GM21528 (cell line): ENCODE measurements around the gene LHPP.

Experiments used
- ATAC-seq: cut with Tn5 transposase; IDR thresholded peaks from one replicate; pipeline ENCODE4 v1.9.1; 2021; ENCODE audit warnings: mild to moderate bottlenecking, moderate library complexity; ENCODE audit not compliant: unreplicated experiment, low FRiP score

LHPP gene

GRCh38 chr10:124649214-124649613, 187.6 kb downstream of the LHPP start:
- no peak for ATAC-seq

GRCh38 chr10:124650263-124650662, 188.6 kb downstream of the LHPP start:
- ATAC-seq, result no peak

- no peak for ATAC-seq
These were observed 189.3 kb downstream of the LHPP start for GRCh38 chr10:124650820-124651401.

GRCh38 chr10:124651402-124651891, 189.8 kb downstream of the LHPP start:
- no peak for ATAC-seq

GRCh38 chr10:124652200-124652599, 190.6 kb downstream of the LHPP start:
- ATAC-seq, result no peak

- no peak for ATAC-seq
These were observed 191.1 kb downstream of the LHPP start for GRCh38 chr10:124652701-124653100.

- no peak for ATAC-seq
These were observed 191.7 kb downstream of the LHPP start for GRCh38 chr10:124653311-124653710.

- no peak for ATAC-seq
These were observed 192.4 kb downstream of the LHPP start for GRCh38 chr10:124653811-124654651.

GRCh38 chr10:124654686-124655085, 193.1 kb downstream of the LHPP start:
- ATAC-seq, result no peak

GRCh38 chr10:124655191-124656112, 193.8 kb downstream of the LHPP start:
- ATAC-seq, result no peak

- no peak for ATAC-seq
These were observed 194.5 kb downstream of the LHPP start for GRCh38 chr10:124656113-124656490.

- no peak for ATAC-seq
These were observed 194.9 kb downstream of the LHPP start for GRCh38 chr10:124656541-124656940.

- no peak for ATAC-seq
These were observed 196.2 kb downstream of the LHPP start for GRCh38 chr10:124657806-124658205.

- no peak for ATAC-seq
These were observed 197.1 kb downstream of the LHPP start for GRCh38 chr10:124658591-124659242.

- ATAC-seq, result no peak
These were observed 197.8 kb downstream of the LHPP start for GRCh38 chr10:124659380-124659779.

- no peak for ATAC-seq
These were observed 198.9 kb downstream of the LHPP start for GRCh38 chr10:124660404-124661125.

GRCh38 chr10:124661660-124662180, 200.1 kb downstream of the LHPP start:
- ATAC-seq, result no peak

GRCh38 chr10:124663228-124663627, 201.6 kb downstream of the LHPP start:
- no peak for ATAC-seq
